HCT116 (cell line): Measurements from ENCODE around the gene ESPL1. TPM values are rescaled to one million over a fixed set of nuclear protein-coding genes. Genes with fewer than 3 reads are reported as not detected.

ENCODE experiments used
- ATAC-seq: fragments of 200-7000 bp; cut with Tn5 transposase; 2 replicates; pipeline ENCODE4 v1.9.1; 2020; ENCODE audit warnings: mild to moderate bottlenecking, moderate library complexity
- BruUV-seq: library from RNA; stranded (reverse); fragments of 400-500 nt; replicated peaks from 2 replicates; lab custom pipeline; 2021; lab: Mats Ljungman, UMichigan
- CTCF ChIA-PET: fragments of 300-600 bp; sonication (Branson Sonifier 250); formaldehyde crosslinking; loops from one replicate; lab custom pipeline; 2021; ENCODE audit warnings: antibody characterized with exemption; lab: Charles Lee
- POLR2A ChIA-PET: fragments of 300-600, 350-600 bp; sonication (Branson Sonifier 250); formaldehyde crosslinking; loops from one replicate; lab custom pipeline; 2021; ENCODE audit warnings: antibody characterized with exemption; lab: Charles Lee
- RAD21 ChIA-PET, 2 experiments: fragments of 300-600 bp; sonication (Branson Sonifier 250); formaldehyde crosslinking; loops; one replicate each; lab custom pipeline; 2023; ENCODE audit warnings: low total read pairs in 2 of 2; ENCODE audit not compliant: uncharacterized antibody in 2 of 2, unreplicated experiment in 2 of 2, low non-redundant PET in 1 of 2; lab: Charles Lee
- DNase-seq: peaks from one replicate; pipeline ENCODE4 v3.0.0-alpha.2; 2010; ENCODE audit warnings: low read depth, low spot score
- H2AFZ ChIP-seq: fragments of 200-600 bp; shearing (Covaris generic), sonication (generic); 2 replicates; pipeline ENCODE4 v1.6.1; 2017; ENCODE audit warnings: low read depth, mixed run types, mixed read lengths, antibody characterized with exemption, low read length; ENCODE audit not compliant: poor library complexity, severe bottlenecking
- H3K27ac ChIP-seq: 2 replicates; pipeline ENCODE4 v1.5.1; 2012; ENCODE audit warnings: low read depth, low read length
- H3K27me3 ChIP-seq: fragments of 200-600 bp; sonication (generic); 2 replicates; pipeline ENCODE4 v1.6.1; 2016; ENCODE audit warnings: mixed run types, low read length, mixed read lengths; ENCODE audit not compliant: insufficient read depth
- H3K36me3 ChIP-seq, 2 experiments: fragments of 200-500 bp in 1 of 2; fragments of 200-600 bp in 1 of 2; sonication (Bioruptor generic) in 1 of 2; sonication (generic) in 1 of 2; 2 replicates each; pipeline versions ENCODE4 v1.5.1 to v1.6.1; 2014 to 2016; ENCODE audit warnings: low read length in 2 of 2, inconsistent platforms in 1 of 2, mixed read lengths in 1 of 2, mixed run types in 1 of 2; ENCODE audit not compliant: insufficient read depth in 2 of 2, control insufficient read depth in 1 of 2
- H3K4me1 ChIP-seq, 2 experiments: fragments of 200-600 bp in 1 of 2; sonication (generic) in 1 of 2; 2 replicates each; pipeline versions ENCODE4 v1.5.1 to v1.6.1; 2012 to 2017; ENCODE audit warnings: low read length in 2 of 2, inconsistent platforms in 1 of 2, mild to moderate bottlenecking in 1 of 2, mixed read lengths in 1 of 2, mixed run types in 1 of 2, moderate library complexity in 1 of 2; ENCODE audit not compliant: insufficient read depth in 2 of 2, control insufficient read depth in 1 of 2
- H3K4me2 ChIP-seq: fragments of 200-600 bp; sonication (generic); 2 replicates; pipeline ENCODE4 v1.6.1; 2017; ENCODE audit warnings: mixed run types, low read length, mixed read lengths
- H3K4me3 ChIP-seq, 2 experiments: fragments of 200-600 bp in 1 of 2; sonication (generic) in 1 of 2; replicated peaks in 1 of 2; 2 replicates each; pipeline ENCODE4 v1.5.1; 2011 to 2016; ENCODE audit warnings: low read length in 2 of 2, control low read depth in 1 of 2, low read depth in 1 of 2, mild to moderate bottlenecking in 1 of 2, mixed read lengths in 1 of 2, mixed run types in 1 of 2
- H3K79me2 ChIP-seq: fragments of 200-600 bp; sonication (generic); 2 replicates; pipeline ENCODE4 v1.6.1; 2017; ENCODE audit warnings: mild to moderate bottlenecking, mixed run types, low read length, moderate library complexity, mixed read lengths; ENCODE audit not compliant: insufficient read depth
- H3K9ac ChIP-seq: fragments of 200-600 bp; sonication (generic); 2 replicates; pipeline ENCODE4 v1.6.1; 2016; ENCODE audit warnings: low read length, mixed read lengths
- H3K9me2 ChIP-seq: fragments of 200-600 bp; sonication (generic), shearing (Covaris generic); 2 replicates; pipeline ENCODE4 v1.6.1; 2017; ENCODE audit warnings: mixed run types, mild to moderate bottlenecking, moderate library complexity; ENCODE audit not compliant: insufficient read depth
- H3K9me3 ChIP-seq, 2 experiments: fragments of 200-500 bp in 1 of 2; fragments of 200-600 bp in 1 of 2; sonication (Bioruptor generic) in 1 of 2; sonication (generic) in 1 of 2; 2 replicates each; pipeline ENCODE4 v1.6.1; 2014 to 2017; ENCODE audit warnings: low read length in 2 of 2, mixed read lengths in 2 of 2, inconsistent platforms in 1 of 2, low read depth in 1 of 2, mild to moderate bottlenecking in 1 of 2, mixed run types in 1 of 2, moderate library complexity in 1 of 2; ENCODE audit not compliant: control insufficient read depth in 1 of 2, insufficient read depth in 1 of 2
- H4K20me1 ChIP-seq: fragments of 200-600 bp; sonication (generic), shearing (Covaris generic); 2 replicates; pipeline ENCODE4 v1.6.1; 2017; ENCODE audit warnings: mixed run types, mild to moderate bottlenecking, moderate library complexity; ENCODE audit not compliant: insufficient read depth
- CBX3 ChIP-seq: IDR thresholded peaks from 2 replicates; pipeline ENCODE4 v1.6.1; 2012; ENCODE audit warnings: low read depth
- CEBPB ChIP-seq: IDR thresholded peaks from 2 replicates; pipeline ENCODE4 v1.6.1; 2012; ENCODE audit warnings: low read depth
- EGR1 ChIP-seq: IDR thresholded peaks from 2 replicates; pipeline ENCODE4 v1.6.1; 2012; ENCODE audit warnings: low read depth
- EZH2 ChIP-seq: fragments of 200-600 bp; sonication (generic); IDR thresholded peaks from 2 replicates; pipeline ENCODE4 v1.6.1; 2017; ENCODE audit warnings: antibody characterized with exemption, mixed run types
- EZH2phosphoT487 ChIP-seq: fragments of 200-600 bp; IDR thresholded peaks from 2 replicates; pipeline ENCODE4 v1.6.1; 2018; ENCODE audit warnings: antibody characterized with exemption, borderline replicate concordance
- JUND ChIP-seq: IDR thresholded peaks from 2 replicates; pipeline ENCODE4 v1.6.1; 2012
- MAX ChIP-seq: IDR thresholded peaks from 2 replicates; pipeline ENCODE4 v1.6.1; 2012
- POLR2A ChIP-seq: IDR thresholded peaks from 2 replicates; pipeline ENCODE4 v1.7.0; 2011; ENCODE audit warnings: borderline replicate concordance; ENCODE audit not compliant: insufficient read depth, insufficient read length; ENCODE audit errors: extremely low read depth
- POLR2AphosphoS5 ChIP-seq: IDR thresholded peaks from 2 replicates; pipeline ENCODE4 v1.6.1; 2011; ENCODE audit warnings: mild to moderate bottlenecking, low read depth, low read length, moderate library complexity
- RAD21 ChIP-seq: IDR thresholded peaks from 2 replicates; pipeline ENCODE4 v1.6.1; 2012; ENCODE audit warnings: low read depth, mild to moderate bottlenecking
- SIN3A ChIP-seq: IDR thresholded peaks from 2 replicates; pipeline ENCODE4 v1.6.1; 2012; ENCODE audit warnings: low read depth
- SP1 ChIP-seq: IDR thresholded peaks from 2 replicates; pipeline ENCODE4 v1.6.1; 2012; ENCODE audit warnings: low read depth
- SRF ChIP-seq: IDR thresholded peaks from 2 replicates; pipeline ENCODE4 v1.6.1; 2012; ENCODE audit warnings: low read depth
- TCF7L2 ChIP-seq: IDR thresholded peaks from 2 replicates; pipeline ENCODE4 v1.7.0; 2011; ENCODE audit warnings: borderline replicate concordance, inconsistent platforms; ENCODE audit not compliant: insufficient read depth, insufficient read length; ENCODE audit errors: extremely low read depth
- YY1 ChIP-seq: IDR thresholded peaks from 2 replicates; pipeline ENCODE4 v1.6.1; 2011; ENCODE audit warnings: low read length, low read depth, moderate library complexity, mild to moderate bottlenecking; ENCODE audit not compliant: insufficient replicate concordance; ENCODE audit errors: extremely low read depth
- ZFX ChIP-seq: fragments of 450-650 bp; IDR thresholded peaks from 2 replicates; pipeline ENCODE4 v1.6.1; 2017
- ZNF274 ChIP-seq: fragments of 200-500 bp; sonication (Bioruptor generic); IDR thresholded peaks from 2 replicates; pipeline ENCODE4 v1.6.1; 2014; ENCODE audit warnings: mild to moderate bottlenecking, low read depth, low read length, inconsistent platforms
- intact Hi-C: fragments of 100-400 bp; cut with micrococcal nuclease; formaldehyde crosslinking; loops from 2 replicates; pipeline ENCODE4 v1.10.0; 2022
- total RNA-seq: library from RNA; stranded (reverse); gene quantifications from one replicate; pipeline ENCODE4 v1.2.1, GENCODE V29; 2021; ENCODE audit not compliant: unreplicated experiment
- TF ChIP-seq, protein P1 (sequence below): IDR thresholded peaks from 2 replicates; pipeline ENCODE4 v1.6.1; 2011; ENCODE audit warnings: mild to moderate bottlenecking, low read length, moderate library complexity; ENCODE audit not compliant: insufficient replicate concordance; ENCODE audit errors: extremely low read depth
- TF ChIP-seq, protein P2 (sequence below): IDR thresholded peaks from 2 replicates; pipeline ENCODE4 v1.6.1; 2012; ENCODE audit warnings: low read depth
- TF ChIP-seq, protein P3 (sequence below), 3 experiments: fragments of 200-600 bp in 1 of 3; sonication (generic) in 1 of 3; IDR thresholded peaks in 2 of 3; conservative IDR thresholded peaks in 1 of 3; 2 replicates each; pipeline ENCODE4 v1.5.1; 2012 to 2017; ENCODE audit warnings: low read depth in 2 of 3, low read length in 2 of 3, antibody characterized with exemption in 1 of 3, borderline replicate concordance in 1 of 3, control low read depth in 1 of 3, mild to moderate bottlenecking in 1 of 3, mixed read lengths in 1 of 3, mixed run types in 1 of 3, moderate library complexity in 1 of 3; ENCODE audit not compliant: insufficient read depth in 1 of 3

ESPL1 gene
- total RNA-seq, 1 experiment from 2014 or later, result 50.3 TPM

GRCh38 chr12:53254816-53255545 lies 13.1 kb upstream of the ESPL1 start:
- DNase-seq (no peak), ATAC-seq (no peak)
- no peak overlapping the region for H3K4me3 ChIP-seq
- H3K9me3 ChIP-seq, result no peaks in the 10 kb centered on the region
- H3K4me2 ChIP-seq, result no peak overlapping the region
- RAD21 ChIA-PET, result no interaction called here
- no peak overlapping the region for H3K9ac ChIP-seq
- intact Hi-C loops, result no loop called here
- no TSS peak for BruUV-seq
- H3K36me3 ChIP-seq, result peaks cover 0 to 2% of the 10 kb centered on the region in 2 experiments; a peak in 2 of 4 replicates
- no peaks in the 10 kb centered on the region for H3K9me2 ChIP-seq
- no peak overlapping the region for H3K27ac ChIP-seq
- peaks cover 11% of the 10 kb centered on the region; the same call in 1 of the 2 replicates for H3K79me2 ChIP-seq
- H2AFZ ChIP-seq, result no peak overlapping the region
- H3K27me3 ChIP-seq, result no peaks in the 10 kb centered on the region
- POLR2A ChIA-PET, result no interaction called here
- CTCF ChIA-PET, result no interaction called here
- no peaks in the 10 kb centered on the region for H4K20me1 ChIP-seq
- TF ChIP-seq POLR2AphosphoS5, result no peak
- no peak for TF ChIP-seq TCF7L2
- no peak for TF ChIP-seq CEBPB
- no peak for TF ChIP-seq EGR1
- TF ChIP-seq ZNF274, result no peak
- no peak for TF ChIP-seq SP1
- no peak for TF ChIP-seq ZFX
- TF ChIP-seq, protein P1, sequence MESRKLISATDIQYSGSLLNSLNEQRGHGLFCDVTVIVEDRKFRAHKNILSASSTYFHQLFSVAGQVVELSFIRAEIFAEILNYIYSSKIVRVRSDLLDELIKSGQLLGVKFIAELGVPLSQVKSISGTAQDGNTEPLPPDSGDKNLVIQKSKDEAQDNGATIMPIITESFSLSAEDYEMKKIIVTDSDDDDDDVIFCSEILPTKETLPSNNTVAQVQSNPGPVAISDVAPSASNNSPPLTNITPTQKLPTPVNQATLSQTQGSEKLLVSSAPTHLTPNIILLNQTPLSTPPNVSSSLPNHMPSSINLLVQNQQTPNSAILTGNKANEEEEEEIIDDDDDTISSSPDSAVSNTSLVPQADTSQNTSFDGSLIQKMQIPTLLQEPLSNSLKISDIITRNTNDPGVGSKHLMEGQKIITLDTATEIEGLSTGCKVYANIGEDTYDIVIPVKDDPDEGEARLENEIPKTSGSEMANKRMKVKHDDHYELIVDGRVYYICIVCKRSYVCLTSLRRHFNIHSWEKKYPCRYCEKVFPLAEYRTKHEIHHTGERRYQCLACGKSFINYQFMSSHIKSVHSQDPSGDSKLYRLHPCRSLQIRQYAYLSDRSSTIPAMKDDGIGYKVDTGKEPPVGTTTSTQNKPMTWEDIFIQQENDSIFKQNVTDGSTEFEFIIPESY, result no peak
- TF ChIP-seq JUND, result no peak
- TF ChIP-seq, protein P2, sequence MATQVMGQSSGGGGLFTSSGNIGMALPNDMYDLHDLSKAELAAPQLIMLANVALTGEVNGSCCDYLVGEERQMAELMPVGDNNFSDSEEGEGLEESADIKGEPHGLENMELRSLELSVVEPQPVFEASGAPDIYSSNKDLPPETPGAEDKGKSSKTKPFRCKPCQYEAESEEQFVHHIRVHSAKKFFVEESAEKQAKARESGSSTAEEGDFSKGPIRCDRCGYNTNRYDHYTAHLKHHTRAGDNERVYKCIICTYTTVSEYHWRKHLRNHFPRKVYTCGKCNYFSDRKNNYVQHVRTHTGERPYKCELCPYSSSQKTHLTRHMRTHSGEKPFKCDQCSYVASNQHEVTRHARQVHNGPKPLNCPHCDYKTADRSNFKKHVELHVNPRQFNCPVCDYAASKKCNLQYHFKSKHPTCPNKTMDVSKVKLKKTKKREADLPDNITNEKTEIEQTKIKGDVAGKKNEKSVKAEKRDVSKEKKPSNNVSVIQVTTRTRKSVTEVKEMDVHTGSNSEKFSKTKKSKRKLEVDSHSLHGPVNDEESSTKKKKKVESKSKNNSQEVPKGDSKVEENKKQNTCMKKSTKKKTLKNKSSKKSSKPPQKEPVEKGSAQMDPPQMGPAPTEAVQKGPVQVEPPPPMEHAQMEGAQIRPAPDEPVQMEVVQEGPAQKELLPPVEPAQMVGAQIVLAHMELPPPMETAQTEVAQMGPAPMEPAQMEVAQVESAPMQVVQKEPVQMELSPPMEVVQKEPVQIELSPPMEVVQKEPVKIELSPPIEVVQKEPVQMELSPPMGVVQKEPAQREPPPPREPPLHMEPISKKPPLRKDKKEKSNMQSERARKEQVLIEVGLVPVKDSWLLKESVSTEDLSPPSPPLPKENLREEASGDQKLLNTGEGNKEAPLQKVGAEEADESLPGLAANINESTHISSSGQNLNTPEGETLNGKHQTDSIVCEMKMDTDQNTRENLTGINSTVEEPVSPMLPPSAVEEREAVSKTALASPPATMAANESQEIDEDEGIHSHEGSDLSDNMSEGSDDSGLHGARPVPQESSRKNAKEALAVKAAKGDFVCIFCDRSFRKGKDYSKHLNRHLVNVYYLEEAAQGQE, result no peak
- no peak for TF ChIP-seq POLR2A
- no peak for TF ChIP-seq SRF
- TF ChIP-seq YY1, result no peak
- TF ChIP-seq, protein P3, sequence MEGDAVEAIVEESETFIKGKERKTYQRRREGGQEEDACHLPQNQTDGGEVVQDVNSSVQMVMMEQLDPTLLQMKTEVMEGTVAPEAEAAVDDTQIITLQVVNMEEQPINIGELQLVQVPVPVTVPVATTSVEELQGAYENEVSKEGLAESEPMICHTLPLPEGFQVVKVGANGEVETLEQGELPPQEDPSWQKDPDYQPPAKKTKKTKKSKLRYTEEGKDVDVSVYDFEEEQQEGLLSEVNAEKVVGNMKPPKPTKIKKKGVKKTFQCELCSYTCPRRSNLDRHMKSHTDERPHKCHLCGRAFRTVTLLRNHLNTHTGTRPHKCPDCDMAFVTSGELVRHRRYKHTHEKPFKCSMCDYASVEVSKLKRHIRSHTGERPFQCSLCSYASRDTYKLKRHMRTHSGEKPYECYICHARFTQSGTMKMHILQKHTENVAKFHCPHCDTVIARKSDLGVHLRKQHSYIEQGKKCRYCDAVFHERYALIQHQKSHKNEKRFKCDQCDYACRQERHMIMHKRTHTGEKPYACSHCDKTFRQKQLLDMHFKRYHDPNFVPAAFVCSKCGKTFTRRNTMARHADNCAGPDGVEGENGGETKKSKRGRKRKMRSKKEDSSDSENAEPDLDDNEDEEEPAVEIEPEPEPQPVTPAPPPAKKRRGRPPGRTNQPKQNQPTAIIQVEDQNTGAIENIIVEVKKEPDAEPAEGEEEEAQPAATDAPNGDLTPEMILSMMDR (IDR thresholded peaks at IDR 0.05 in 2 of 3, conservative IDR thresholded peaks at IDR 0.05 in 1 of 3; ENCODE audit: borderline replicate concordance in 1 of 3, insufficient read depth in 1 of 3, low read depth in 2 of 3, low read length in 2 of 3), result no peak
- no peak for TF ChIP-seq MAX
- TF ChIP-seq SIN3A, result no peak
- TF ChIP-seq EZH2phosphoT487, result no peak
- TF ChIP-seq CBX3, result no peak
- TF ChIP-seq EZH2, result no peak
- no peak for TF ChIP-seq RAD21
- peaks cover 15 to 23% of the 10 kb centered on the region in 2 experiments for H3K4me1 ChIP-seq
